ENCODE results near the gene RBKS. TPM values are rescaled to one million over a fixed set of nuclear protein-coding genes. Genes with fewer than 3 reads are reported as not detected.
A peak's percentile ranks its signal among the peaks of the same experiment; 100 is the strongest.
"Not testable (repeated sequence)": the region's sequence is repeated elsewhere in the genome, so short reads cannot be mapped to it uniquely, and the experiment has no call there.

RBKS gene
- total RNA-seq, 8 experiments from 2014 or later = 2.4 to 9.7 (median 3.6) TPM

- in situ Hi-C loops (cut with MboI; ENCODE audit: low pct_unique_long_range_greater_than_20kb in 2 of 9, low sequenced_read_pairs in 9 of 9, unreplicated experiment in 9 of 9) = loop anchor here in 1 of 9 experiments (25.0 kb wide), 1 partner anchor 666 kb away; no protein-coding TSS in a partner anchor
- Histone ChIP-seq H3K4me3 (peak within 1 kb of the TSS; percentile 63 to 87 (median 68)), H3K27ac (peak within 1 kb of the TSS; percentile 86 to 97), H3K4me1 (replicated peaks in 1 of 2) (peaks cover 13 to 15% of the 10 kb centered on the region in 2 donors)
- ATAC-seq (replicated peaks in 6 of 8) = peak; percentile 96 to 99 (median 98)
- WGBS, 10 experiments = 0 to 5% (median 0%) methylated on average over 2 to 28 of the region's 48 CpGs; no CpG with 5 or more reads in 2 of the 10 experiments
These were observed 118.4 kb downstream of the RBKS start, which contains the start of gene MRPL33 for GRCh38 chr2:27771548-27772335. Gene MRPL33, plus strand, starts transcription at chr2:27771719. Its CDS starts 59 bp downstream, at chr2:27771778.

DNA sequence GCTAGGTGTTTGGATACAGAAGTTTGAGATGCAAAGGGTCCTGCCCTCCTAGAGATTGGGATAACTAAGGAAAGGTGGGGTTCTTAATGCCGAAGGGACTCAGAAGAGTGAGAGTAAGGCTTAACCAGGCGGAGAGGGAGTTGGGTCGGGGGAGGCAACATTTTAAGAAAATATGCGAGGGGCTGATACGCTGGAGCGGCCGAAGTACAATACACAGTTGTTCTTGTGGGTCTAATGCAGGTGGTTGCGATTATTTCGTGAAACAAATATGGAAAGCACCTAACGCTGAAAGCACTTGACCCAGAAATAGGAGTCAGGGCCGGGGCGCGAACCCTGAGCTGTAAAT, 119.0 kb downstream of the RBKS start:
- 0 to 30% (median 14%) methylated on average over 1 to 10 of the region's 13 CpGs; no CpG with 5 or more reads in 3 of the 10 experiments for WGBS, 10 experiments
- H3K4me3 ChIP-seq = peak overlapping the region; percentile 63 to 87 (median 68)
- in situ Hi-C loops (cut with MboI; ENCODE audit: low pct_unique_long_range_greater_than_20kb in 2 of 9, low sequenced_read_pairs in 9 of 9, unreplicated experiment in 9 of 9) = loop anchor here in 1 of 9 experiments (25.0 kb wide), 1 partner anchor 666 kb away; no protein-coding TSS in a partner anchor
- H3K4me1 ChIP-seq (replicated peaks in 1 of 2) = peaks cover 13 to 15% of the 10 kb centered on the region in 2 donors
- no peak for ATAC-seq (replicated peaks in 6 of 8)
- peak overlapping the region; percentile 86 to 97 for H3K27ac ChIP-seq

GRCh38 chr2:27766287-27766661, 123.9 kb downstream of the RBKS start:
- in situ Hi-C loops (cut with MboI; ENCODE audit: low pct_unique_long_range_greater_than_20kb in 2 of 9, low sequenced_read_pairs in 9 of 9, unreplicated experiment in 9 of 9) = loop anchor here in 1 of 9 experiments (25.0 kb wide), 1 partner anchor 671 kb away; no protein-coding TSS in a partner anchor
- 53 to 100% (median 90%) methylated on average over 1 to 2 of the region's 2 CpGs for WGBS, 10 experiments
- no peak for ATAC-seq (replicated peaks in 6 of 8)
- Histone ChIP-seq H3K27ac (no peak overlapping the region), H3K4me1 (replicated peaks in 1 of 2) (peaks cover 4 to 5% of the 10 kb centered on the region in 2 donors), H3K4me3 (no peak overlapping the region)

DNA sequence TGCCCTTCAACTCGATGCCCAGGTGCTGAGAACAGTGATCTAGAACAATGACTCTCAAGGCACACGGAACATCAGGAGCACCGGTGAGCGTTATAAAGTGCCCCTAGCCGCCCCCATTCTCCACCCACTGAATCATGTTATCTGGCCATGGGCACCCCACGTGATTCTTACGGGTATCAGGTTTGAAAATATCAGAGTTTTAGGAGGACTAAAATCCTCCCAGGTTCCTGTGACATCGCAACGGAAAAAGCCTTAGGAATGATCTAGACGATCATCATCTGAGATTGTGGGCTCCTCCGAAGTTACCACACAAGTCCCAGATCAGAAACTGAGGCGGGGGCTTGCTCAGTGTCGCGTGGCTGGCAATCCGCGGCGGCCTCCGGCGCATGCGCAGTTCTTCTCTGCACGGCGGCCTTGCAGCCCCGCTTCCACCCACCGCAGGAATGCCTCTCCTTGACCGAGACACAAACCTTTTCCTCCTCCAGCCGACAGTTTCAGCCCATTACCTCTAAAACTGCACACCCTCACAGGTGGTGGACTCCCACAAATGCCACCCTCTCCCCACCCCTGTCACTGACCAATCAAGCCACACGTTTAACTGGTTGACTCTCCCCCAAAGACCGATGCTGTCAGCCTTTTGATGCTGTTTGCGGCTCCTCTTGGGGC, 124.4 kb downstream of the RBKS start:
- 24 to 100% (median 85%) methylated on average over 2 to 15 of the region's 29 CpGs; no CpG with 5 or more reads in 2 of the 10 experiments for WGBS, 10 experiments
- ATAC-seq (replicated peaks in 6 of 8) = peak in 1 of 8 experiments; percentile 68
- H3K27ac ChIP-seq = no peak overlapping the region
- H3K4me1 ChIP-seq (replicated peaks in 1 of 2) = peaks cover 0 to under 1% of the 10 kb centered on the region in 2 donors
- no peak overlapping the region for H3K4me3 ChIP-seq
- in situ Hi-C loops (cut with MboI; ENCODE audit: low pct_unique_long_range_greater_than_20kb in 2 of 9, low sequenced_read_pairs in 9 of 9, unreplicated experiment in 9 of 9) = loop anchor here in 1 of 9 experiments (25.0 kb wide), 1 partner anchor 672 kb away; no protein-coding TSS in a partner anchor

DNA sequence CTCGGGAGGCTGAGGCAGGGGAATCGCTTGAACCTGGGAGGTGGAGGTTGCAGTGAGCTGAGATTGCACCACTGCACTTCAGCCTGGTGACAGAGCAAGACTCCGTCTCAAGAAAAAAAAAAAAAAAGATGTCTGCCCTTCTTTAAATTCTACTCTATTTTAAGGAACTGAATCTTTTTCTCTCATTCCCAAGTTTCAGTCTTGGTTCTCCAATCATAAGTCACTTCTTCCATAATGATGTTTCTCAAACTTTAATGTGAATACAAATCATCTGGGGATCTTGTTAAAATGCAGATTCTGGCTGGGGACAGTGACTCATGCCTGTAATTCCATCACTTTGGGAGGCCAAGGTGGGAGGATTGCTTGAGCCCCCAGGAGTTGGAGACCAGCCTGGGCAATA, 125.7 kb downstream of the RBKS start:
- ATAC-seq (replicated peaks in 6 of 8); H3K27ac ChIP-seq; H3K4me3 ChIP-seq; H3K4me1 ChIP-seq (replicated peaks in 1 of 2): not testable (repeated sequence)
- WGBS, 10 experiments = 80 to 92% (median 92%) methylated on average over 1 to 2 of the region's 3 CpGs; no CpG with 5 or more reads in 7 of the 10 experiments
- in situ Hi-C loops (cut with MboI; ENCODE audit: low pct_unique_long_range_greater_than_20kb in 2 of 9, low sequenced_read_pairs in 9 of 9, unreplicated experiment in 9 of 9) = loop anchor here in 1 of 9 experiments (25.0 kb wide), 1 partner anchor 673 kb away; no protein-coding TSS in a partner anchor

GRCh38 chr2:27763907-27764267, 126.3 kb downstream of the RBKS start:
- H3K4me3 ChIP-seq = no peak overlapping the region
- no peak overlapping the region for H3K27ac ChIP-seq
- in situ Hi-C loops (cut with MboI; ENCODE audit: low pct_unique_long_range_greater_than_20kb in 2 of 9, low sequenced_read_pairs in 9 of 9, unreplicated experiment in 9 of 9) = loop anchor here in 1 of 9 experiments (25.0 kb wide), 1 partner anchor 673 kb away; no protein-coding TSS in a partner anchor
- 87 to 100% (median 96%) methylated on average over 1 to 6 of the region's 7 CpGs; no CpG with 5 or more reads in 4 of the 10 experiments for WGBS, 10 experiments
- H3K4me1 ChIP-seq (replicated peaks in 1 of 2) = no peaks in the 10 kb centered on the region
- no peak for ATAC-seq (replicated peaks in 6 of 8)

GRCh38 chr2:27762951-27763906, 127.0 kb downstream of the RBKS start:
- H3K4me1 ChIP-seq (replicated peaks in 1 of 2) = no peaks in the 10 kb centered on the region
- no peak for ATAC-seq (replicated peaks in 6 of 8)
- in situ Hi-C loops (cut with MboI; ENCODE audit: low pct_unique_long_range_greater_than_20kb in 2 of 9, low sequenced_read_pairs in 9 of 9, unreplicated experiment in 9 of 9) = loop anchor here in 1 of 9 experiments (25.0 kb wide), 1 partner anchor 674 kb away; no protein-coding TSS in a partner anchor
- no peak overlapping the region for H3K4me3 ChIP-seq
- WGBS, 10 experiments = 20 to 100% (median 77%) methylated on average over 1 to 3 of the region's 3 CpGs; no CpG with 5 or more reads in 4 of the 10 experiments
- no peak overlapping the region for H3K27ac ChIP-seq

- Histone ChIP-seq H3K4me1 (replicated peaks in 1 of 2) (peaks cover 5 to 12% of the 10 kb centered on the region in 2 donors), H3K4me3 (no peak overlapping the region), H3K27ac (peak overlapping the region in 1 of 2 donors; percentile 41)
- in situ Hi-C loops (cut with MboI; ENCODE audit: low pct_unique_long_range_greater_than_20kb in 2 of 9, low sequenced_read_pairs in 9 of 9, unreplicated experiment in 9 of 9) = loop anchor here in 1 of 9 experiments (25.0 kb wide), 1 partner anchor 680 kb away; no protein-coding TSS in a partner anchor
- WGBS, 10 experiments = 66 to 100% (median 86%) methylated on average over 1 to 5 of the region's 8 CpGs; no CpG with 5 or more reads in 4 of the 10 experiments
- peak in 3 of 8 experiments; percentile 21 to 74 (median 65) for ATAC-seq (replicated peaks in 6 of 8)
These were observed 133.4 kb downstream of the RBKS start for GRCh38 chr2:27756544-27757498.

GRCh38 chr2:27756091-27756490, 134.1 kb downstream of the RBKS start:
- 20 to 100% (median 53%) methylated on average over 1 to 2 of the region's 3 CpGs; no CpG with 5 or more reads in 6 of the 10 experiments for WGBS, 10 experiments
- Histone ChIP-seq H3K4me1 (replicated peaks in 1 of 2) (peaks cover 5 to 12% of the 10 kb centered on the region in 2 donors), H3K27ac (no peak overlapping the region), H3K4me3 (no peak overlapping the region)
- no peak for ATAC-seq (replicated peaks in 6 of 8)
- in situ Hi-C loops (cut with MboI; ENCODE audit: low pct_unique_long_range_greater_than_20kb in 2 of 9, low sequenced_read_pairs in 9 of 9, unreplicated experiment in 9 of 9) = loop anchor here in 1 of 9 experiments (25.0 kb wide), 1 partner anchor 681 kb away; no protein-coding TSS in a partner anchor

GRCh38 chr2:27754831-27755230, 135.4 kb downstream of the RBKS start:
- Histone ChIP-seq H3K27ac (no peak overlapping the region), H3K4me1 (replicated peaks in 1 of 2) (peaks cover 5 to 12% of the 10 kb centered on the region in 2 donors), H3K4me3 (no peak overlapping the region)
- 77 to 100% (median 79%) methylated on average over 1 to 3 of the region's 5 CpGs; no CpG with 5 or more reads in 6 of the 10 experiments for WGBS, 10 experiments
- no peak for ATAC-seq (replicated peaks in 6 of 8)
- in situ Hi-C loops (cut with MboI; ENCODE audit: low pct_unique_long_range_greater_than_20kb in 2 of 9, low sequenced_read_pairs in 9 of 9, unreplicated experiment in 9 of 9) = loop anchor here in 1 of 9 experiments (25.0 kb wide), 1 partner anchor 682 kb away; no protein-coding TSS in a partner anchor

DNA sequence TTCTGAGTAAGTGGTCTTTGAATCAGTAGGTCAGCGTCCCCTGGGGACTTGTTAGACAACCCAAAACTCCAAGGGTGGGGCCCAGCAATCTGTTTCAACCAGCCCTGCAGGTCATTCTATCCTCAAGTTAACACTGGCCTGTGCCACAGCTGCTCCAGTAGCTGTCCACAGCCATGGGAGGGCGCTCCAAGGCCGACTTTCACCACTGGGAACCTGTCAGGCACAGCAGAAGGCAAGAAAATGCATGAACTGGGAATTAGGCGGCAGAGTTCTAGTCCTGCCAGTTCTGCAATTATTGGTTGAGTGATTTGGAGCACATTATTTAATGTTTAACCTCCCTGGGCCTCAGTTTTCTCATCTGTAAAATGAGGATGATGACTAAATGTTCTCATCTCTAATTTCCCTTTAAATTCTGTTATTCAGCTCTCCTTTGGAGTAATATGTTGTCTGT, 136.0 kb downstream of the RBKS start:
- Histone ChIP-seq H3K4me3 (no peak overlapping the region), H3K27ac (no peak overlapping the region), H3K4me1 (replicated peaks in 1 of 2) (peaks cover 5 to 12% of the 10 kb centered on the region in 2 donors)
- in situ Hi-C loops (cut with MboI; ENCODE audit: low pct_unique_long_range_greater_than_20kb in 2 of 9, low sequenced_read_pairs in 9 of 9, unreplicated experiment in 9 of 9) = loop anchor here in 1 of 9 experiments (25.0 kb wide), 1 partner anchor 683 kb away; no protein-coding TSS in a partner anchor
- 0 to 46% (median 20%) methylated on average over 1 to 4 of the region's 4 CpGs; no CpG with 5 or more reads in 3 of the 10 experiments for WGBS, 10 experiments
- peak; percentile 51 to 98 (median 78) for ATAC-seq (replicated peaks in 6 of 8)
